MCF 10A (cell line): ENCODE results near the gene GLMP. TPM values are rescaled to one million over a fixed set of nuclear protein-coding genes. Genes with fewer than 3 reads are reported as not detected.
A peak's percentile ranks its signal among the peaks of the same experiment; 100 is the strongest.

ENCODE experiments used
- BruUV-seq: library from RNA; stranded (reverse); fragments of 400-500 nt; replicated peaks from 2 replicates; lab custom pipeline; 2021; lab: Mats Ljungman, UMichigan
- CTCF ChIA-PET: fragments of 300-600 bp; sonication (Branson Sonifier 250); formaldehyde crosslinking; extraction: SDS; loops from one replicate; lab custom pipeline; 2021; ENCODE audit warnings: antibody characterized with exemption, inconsistent platforms; lab: Yijun Ruan, JAX
- POLR2A ChIA-PET: fragments of 300-600, 350-650 bp; sonication (Branson Sonifier 250); formaldehyde crosslinking; extraction: SDS; loops from one replicate; lab custom pipeline; 2020; ENCODE audit warnings: antibody characterized with exemption, inconsistent platforms; lab: Yijun Ruan, JAX
- DNase-seq: peaks from one replicate; pipeline ENCODE4 v3.0.0-alpha.2; 2018; ENCODE audit not compliant: unreplicated experiment
- H3K27ac Mint-ChIP-seq: one replicate; pipeline ENCODE4 v1.8.0; 2022; ENCODE audit warnings: mild to moderate bottlenecking, low read depth, mixed read lengths; ENCODE audit not compliant: unreplicated experiment
- H3K27me3 Mint-ChIP-seq: one replicate; pipeline ENCODE4 v1.8.0; 2022; ENCODE audit warnings: mixed read lengths; ENCODE audit not compliant: insufficient read depth, unreplicated experiment
- H3K36me3 Mint-ChIP-seq: one replicate; pipeline ENCODE4 v1.8.0; 2022; ENCODE audit warnings: mild to moderate bottlenecking, moderate library complexity, mixed read lengths; ENCODE audit not compliant: insufficient read depth, unreplicated experiment
- H3K4me1 Mint-ChIP-seq: one replicate; pipeline ENCODE4 v1.8.0; 2022; ENCODE audit warnings: mixed read lengths; ENCODE audit not compliant: insufficient read depth, unreplicated experiment
- H3K4me3 Mint-ChIP-seq: one replicate; pipeline ENCODE4 v1.8.0; 2022; ENCODE audit warnings: mild to moderate bottlenecking, moderate library complexity, mixed read lengths; ENCODE audit not compliant: unreplicated experiment
- H3K9me3 Mint-ChIP-seq: one replicate; pipeline ENCODE4 v1.8.0; 2022; ENCODE audit warnings: mixed read lengths; ENCODE audit not compliant: unreplicated experiment
- CTCF ChIP-seq: fragments of 200-600 bp; IDR thresholded peaks from one replicate; pipeline ENCODE4 v1.8.0; 2022; ENCODE audit warnings: antibody characterized with exemption, mild to moderate bottlenecking; ENCODE audit not compliant: unreplicated experiment
- intact Hi-C: fragments of 100-400 bp; cut with micrococcal nuclease; formaldehyde crosslinking; loops from 2 replicates; pipeline ENCODE4 v1.14.1; 2022
- total RNA-seq: library from RNA; stranded (reverse); gene quantifications from 2 replicates; pipeline ENCODE4 v1.2.3, GENCODE V29; 2022

The GLMP gene
- total RNA-seq, 1 experiment from 2014 or later = 12.9 TPM

GRCh38 chr1:156279837-156280236 lies 15.6 kb downstream of the GLMP start:
- Mint-ChIP-seq H3K9me3 (no peaks in the 10 kb centered on the region), H3K36me3 (peaks cover 49% of the 10 kb centered on the region), H3K27ac (no peak overlapping the region), H3K4me1 (peaks cover 48% of the 10 kb centered on the region), H3K4me3 (no peak overlapping the region), H3K27me3 (no peaks in the 10 kb centered on the region)
- ChIA-PET CTCF (interaction anchor here (0.5 to 6.5 kb wide), 14 partner anchors 14 to 351 kb away, joined by 3 to 72 read pairs (median 6); no protein-coding TSS in a partner anchor), POLR2A (interaction anchor here (0.6 to 10.4 kb wide), 10 partner anchors 10 to 1236 kb away, joined by 3 to 210 read pairs (median 32); partner anchors contain the start of genes CCT3, GLMP, PMF1 and SLC25A44)
- no peak for DNase-seq
- BruUV-seq = no TSS peak
- intact Hi-C loops = loop anchor here (5.0 kb wide), 1 partner anchor 37 kb away; no protein-coding TSS in a partner anchor
- TF ChIP-seq CTCF = no peak

- intact Hi-C loops = no loop called here
These were observed 18.5 kb downstream of the GLMP start for GRCh38 chr1:156276966-156277381.

GRCh38 chr1:156276532-156276931 lies 18.9 kb downstream of the GLMP start:
- BruUV-seq = no TSS peak
- no peak for DNase-seq
- H3K36me3 Mint-ChIP-seq = peaks cover 82% of the 10 kb centered on the region
- H3K4me1 Mint-ChIP-seq = peaks cover 28% of the 10 kb centered on the region
- TF ChIP-seq CTCF = no peak
- H3K4me3 Mint-ChIP-seq = no peak overlapping the region
- H3K27me3 Mint-ChIP-seq = no peaks in the 10 kb centered on the region
- CTCF ChIA-PET = interaction anchor here (0.6 to 1.6 kb wide), 6 partner anchors 23 to 1000 kb away, joined by 3 to 4 read pairs (median 3); no protein-coding TSS in a partner anchor
- intact Hi-C loops = no loop called here
- POLR2A ChIA-PET = interaction anchor here (0.8 to 2.4 kb wide), 7 partner anchors 13 to 131 kb away, joined by 3 to 22 read pairs (median 3); partner anchors contain the start of genes CCT3, PMF1 and TSACC
- H3K27ac Mint-ChIP-seq = peak overlapping the region; percentile 36
- H3K9me3 Mint-ChIP-seq = no peaks in the 10 kb centered on the region

More at GRCh38 chr1:156276966-156277381, 18.5 kb downstream of the GLMP start:
- Mint-ChIP-seq H3K27me3 (no peaks in the 10 kb centered on the region), H3K4me3 (no peak overlapping the region), H3K36me3 (peaks cover 78% of the 10 kb centered on the region), H3K4me1 (peaks cover 32% of the 10 kb centered on the region), H3K9me3 (no peaks in the 10 kb centered on the region), H3K27ac (peak overlapping the region; percentile 36)
- peak; percentile 88 for DNase-seq
- no peak for TF ChIP-seq CTCF
- CTCF ChIA-PET = interaction anchor here (0.6 to 1.6 kb wide), 8 partner anchors 23 to 1000 kb away, joined by 3 to 6 read pairs (median 3); no protein-coding TSS in a partner anchor
- POLR2A ChIA-PET = interaction anchor here (0.8 to 2.4 kb wide), 7 partner anchors 13 to 131 kb away, joined by 3 to 22 read pairs (median 3); partner anchors contain the start of genes CCT3, PMF1 and TSACC
- no TSS peak for BruUV-seq

GRCh38 chr1:156270314-156270713 lies 25.2 kb downstream of the GLMP start:
- Mint-ChIP-seq H3K9me3 (no peaks in the 10 kb centered on the region), H3K36me3 (peaks cover 98% of the 10 kb centered on the region), H3K4me3 (no peak overlapping the region), H3K27me3 (no peaks in the 10 kb centered on the region), H3K27ac (no peak overlapping the region), H3K4me1 (peaks cover 8% of the 10 kb centered on the region)
- CTCF ChIA-PET = interaction anchor here (1.1 kb wide), 1 partner anchor 13 kb away, joined by 5 read pairs; no protein-coding TSS in a partner anchor
- no peak for TF ChIP-seq CTCF
- intact Hi-C loops = no loop called here
- DNase-seq = no peak
- BruUV-seq = no TSS peak
- POLR2A ChIA-PET = interaction anchor here (0.6 to 5.8 kb wide), 2 partner anchors 12 to 164 kb away, joined by 3 to 35 read pairs; partner anchors contain the start of genes SMG5 and TMEM79
